H1 (cell line): ENCODE measurements around the gene PAXX. TPM values are rescaled to one million over a fixed set of nuclear protein-coding genes. Genes with fewer than 3 reads are reported as not detected.

Source experiments
- CTCF ChIA-PET: fragments of 300-600 bp; sonication (Branson Sonifier 250); formaldehyde crosslinking; loops from one replicate; lab custom pipeline; 2021; ENCODE audit not compliant: partially characterized antibody; lab: Charles Lee
- POLR2A ChIA-PET: fragments of 300-600 bp; sonication (Branson Sonifier 250); formaldehyde crosslinking; loops from one replicate; lab custom pipeline; 2021; ENCODE audit warnings: inconsistent platforms; ENCODE audit not compliant: partially characterized antibody; lab: Charles Lee
- DNase-seq, 2 experiments: peaks; one replicate each; pipeline versions ENCODE4 v3.0.0 to v3.0.0-alpha.2; 2010 to 2022; ENCODE audit warnings: low spot score in 2 of 2, low read depth in 1 of 2, mixed read lengths in 1 of 2
- FAIRE-seq: peaks from 2 replicates; lab custom pipeline; 2011; peaks lifted over from hg19 to GRCh38; lab: Jason Lieb, UNC
- H2AFZ ChIP-seq: 2 replicates; pipeline ENCODE4 v1.8.1; 2012; ENCODE audit warnings: low read length, inconsistent platforms
- H2AK5ac ChIP-seq: 2 replicates; pipeline ENCODE4 v1.6.1; 2013; ENCODE audit warnings: low read depth, low read length
- H2BK120ac ChIP-seq: replicated peaks from 2 replicates; pipeline ENCODE3; 2013; ENCODE audit warnings: low read depth, low read length, inconsistent platforms
- H2BK12ac ChIP-seq: 2 replicates; pipeline ENCODE4 v1.6.1; 2013; ENCODE audit warnings: low read depth, low read length
- H2BK15ac ChIP-seq: 2 replicates; pipeline ENCODE4 v1.6.1; 2013; ENCODE audit warnings: low read length
- H2BK20ac ChIP-seq: 2 replicates; pipeline ENCODE4 v1.6.1; 2013; ENCODE audit warnings: low read length
- H2BK5ac ChIP-seq: 2 replicates; pipeline ENCODE4 v1.6.1; 2013; ENCODE audit warnings: low read depth, low read length
- H3K14ac ChIP-seq: 2 replicates; pipeline ENCODE4 v1.6.1; 2013; ENCODE audit warnings: inconsistent platforms; ENCODE audit not compliant: insufficient read length
- H3K18ac ChIP-seq: 2 replicates; pipeline ENCODE4 v1.6.1; 2013; ENCODE audit warnings: low read length; ENCODE audit errors: extremely low read depth
- H3K23ac ChIP-seq: 2 replicates; pipeline ENCODE4 v1.6.1; 2013; ENCODE audit warnings: inconsistent platforms; ENCODE audit not compliant: insufficient read length
- H3K23me2 ChIP-seq: 2 replicates; pipeline ENCODE4 v1.6.1; 2013; ENCODE audit warnings: low read depth, low read length
- H3K27ac ChIP-seq: 2 replicates; pipeline ENCODE4 v1.6.1; 2011; ENCODE audit warnings: low read depth, low read length, inconsistent platforms
- H3K27me3 ChIP-seq, 4 experiments: replicated peaks in 1 of 4; 1 replicate in 1 of 4; 2 replicates in 3 of 4; pipeline versions ENCODE4 v1.6.1 to v1.8.1; 2011 to 2013; ENCODE audit warnings: low read length in 3 of 4, mild to moderate bottlenecking in 3 of 4, inconsistent platforms in 2 of 4, mixed read lengths in 2 of 4, moderate library complexity in 1 of 4; ENCODE audit not compliant: control insufficient read depth in 3 of 4, insufficient read depth in 3 of 4; ENCODE audit errors: extremely low read depth in 1 of 4
- H3K36me3 ChIP-seq, 4 experiments: 2 replicates each; pipeline versions ENCODE4 v1.6.1 to v1.8.1; 2011 to 2013; ENCODE audit warnings: mild to moderate bottlenecking in 4 of 4, low read length in 3 of 4, moderate library complexity in 2 of 4, control low read depth in 1 of 4, inconsistent platforms in 1 of 4; ENCODE audit not compliant: insufficient read depth in 4 of 4, control insufficient read depth in 2 of 4
- H3K4ac ChIP-seq: replicated peaks from 2 replicates; pipeline ENCODE3; 2013; ENCODE audit warnings: low read length, low read depth, mixed read lengths, inconsistent platforms; ENCODE audit not compliant: insufficient read length
- H3K4me1 ChIP-seq, 4 experiments: replicated peaks in 1 of 4; 1 replicate in 1 of 4; 2 replicates in 3 of 4; pipeline versions ENCODE4 v1.6.1 to v1.8.1; 2011 to 2013; ENCODE audit warnings: low read length in 3 of 4, inconsistent platforms in 2 of 4, mixed read lengths in 1 of 4; ENCODE audit not compliant: insufficient read depth in 4 of 4, control insufficient read depth in 3 of 4
- H3K4me2 ChIP-seq, 2 experiments: 2 replicates each; pipeline versions ENCODE4 v1.6.1 to v1.8.1; 2011 to 2013; ENCODE audit warnings: low read depth in 2 of 2, low read length in 2 of 2, control low read depth in 1 of 2, inconsistent platforms in 1 of 2, mild to moderate bottlenecking in 1 of 2; ENCODE audit not compliant: insufficient read depth in 1 of 2
- H3K4me3 ChIP-seq, 4 experiments: fragments of 200-600, 300-600 bp in 1 of 4; sonication (generic), shearing (Covaris generic), sonication (Bioruptor Twin) in 1 of 4; 2 replicates each; pipeline versions ENCODE4 v1.5.1 to v1.8.1; 2011 to 2016; ENCODE audit warnings: low read length in 4 of 4, low read depth in 3 of 4, control low read depth in 2 of 4, inconsistent platforms in 2 of 4, mild to moderate bottlenecking in 2 of 4, mixed read lengths in 1 of 4, moderate library complexity in 1 of 4; ENCODE audit not compliant: insufficient read depth in 2 of 4; ENCODE audit errors: extremely low read depth in 1 of 4
- H3K56ac ChIP-seq: replicated peaks from 2 replicates; pipeline ENCODE3; 2013; ENCODE audit warnings: low read depth, mild to moderate bottlenecking, mixed read lengths, low read length, inconsistent platforms; ENCODE audit not compliant: insufficient read length
- H3K79me1 ChIP-seq: 2 replicates; pipeline ENCODE4 v1.6.1; 2013; ENCODE audit warnings: low read depth, low read length, control low read depth
- H3K79me2 ChIP-seq, 2 experiments: 2 replicates each; pipeline versions ENCODE4 v1.6.1 to v1.8.1; 2012 to 2013; ENCODE audit warnings: low read length in 2 of 2, mild to moderate bottlenecking in 2 of 2, inconsistent platforms in 1 of 2; ENCODE audit not compliant: insufficient read depth in 2 of 2, control insufficient read depth in 1 of 2
- H3K9ac ChIP-seq, 4 experiments: replicated peaks in 1 of 4; 1 replicate in 1 of 4; 2 replicates in 3 of 4; pipeline versions ENCODE4 v1.6.1 to v1.8.1; 2011 to 2013; ENCODE audit warnings: low read depth in 3 of 4, low read length in 3 of 4, control low read depth in 2 of 4, mild to moderate bottlenecking in 2 of 4, moderate library complexity in 2 of 4, inconsistent platforms in 1 of 4; ENCODE audit errors: extremely low read depth in 1 of 4
- H3K9me3 ChIP-seq, 2 experiments: 2 replicates each; pipeline versions ENCODE4 v1.6.1 to v1.8.1; 2012 to 2013; ENCODE audit warnings: mild to moderate bottlenecking in 2 of 2, moderate library complexity in 2 of 2, control low read depth in 1 of 2, inconsistent platforms in 1 of 2, low read depth in 1 of 2, low read length in 1 of 2, mixed read lengths in 1 of 2; ENCODE audit not compliant: insufficient read depth in 2 of 2
- H4K20me1 ChIP-seq, 2 experiments: replicated peaks in 1 of 2; 2 replicates each; pipeline versions ENCODE3 to v1.8.1; 2011 to 2013; ENCODE audit warnings: inconsistent platforms in 2 of 2, low read length in 2 of 2, mild to moderate bottlenecking in 1 of 2; ENCODE audit not compliant: insufficient read depth in 2 of 2, control insufficient read depth in 1 of 2
- H4K5ac ChIP-seq: 2 replicates; pipeline ENCODE4 v1.6.1; 2013; ENCODE audit warnings: low read length, low read depth, mixed read lengths, inconsistent platforms; ENCODE audit not compliant: insufficient read length
- H4K8ac ChIP-seq: 2 replicates; pipeline ENCODE4 v1.8.0; 2013; ENCODE audit warnings: mild to moderate bottlenecking, moderate library complexity, low read length, inconsistent platforms; ENCODE audit not compliant: insufficient read depth; ENCODE audit errors: extremely low read depth
- H4K91ac ChIP-seq: replicated peaks from 2 replicates; pipeline ENCODE3; 2013; ENCODE audit warnings: low read length, mixed read lengths, inconsistent platforms; ENCODE audit not compliant: insufficient read length
- ASH2L ChIP-seq: fragments of 200-600, 300-600 bp; sonication (generic); IDR thresholded peaks from one replicate; pipeline ENCODE4 v1.7.1; 2017; ENCODE audit warnings: low read length
- BACH1 ChIP-seq: IDR thresholded peaks from 2 replicates; pipeline ENCODE4 v1.6.1; 2012; ENCODE audit warnings: low read length, improper control_type of control experiment
- BCL11A ChIP-seq, 2 experiments: IDR thresholded peaks; one replicate each; pipeline ENCODE4 v1.6.1; 2011; ENCODE audit warnings: low read depth in 2 of 2, low read length in 2 of 2, mild to moderate bottlenecking in 2 of 2
- BRCA1 ChIP-seq: IDR thresholded peaks from 2 replicates; pipeline ENCODE4 v1.6.1; 2012; ENCODE audit warnings: low read depth, low read length, improper control_type of control experiment
- CBX5 ChIP-seq: fragments of 300-800, 300-1000 bp; sonication (generic); IDR thresholded peaks from 2 replicates; pipeline ENCODE4 v1.7.1; 2016; ENCODE audit warnings: antibody characterized with exemption, low read length, low read depth
- HDAC6 ChIP-seq: IDR thresholded peaks from one replicate; pipeline ENCODE4 v1.7.1; 2012; ENCODE audit warnings: low read depth, mild to moderate bottlenecking, inconsistent platforms, low read length, moderate library complexity
- JUND ChIP-seq: IDR thresholded peaks from 2 replicates; pipeline ENCODE4 v1.6.1; 2011; ENCODE audit warnings: mild to moderate bottlenecking, improper control_type of control experiment, low read length
- KDM5A ChIP-seq: fragments of 200-600 bp; IDR thresholded peaks from 2 replicates; pipeline ENCODE4 v1.7.1; 2012; ENCODE audit warnings: mild to moderate bottlenecking, low read length, inconsistent platforms, mixed read lengths
- MAFK ChIP-seq: IDR thresholded peaks from 2 replicates; pipeline ENCODE4 v1.6.1; 2012; ENCODE audit warnings: low read depth, mild to moderate bottlenecking, improper control_type of control experiment, low read length
- POLR2AphosphoS5 ChIP-seq: IDR thresholded peaks from 2 replicates; pipeline ENCODE4 v1.6.1; 2011; ENCODE audit warnings: low read depth, low read length
- RBBP5 ChIP-seq: IDR thresholded peaks from 2 replicates; pipeline ENCODE4 v1.7.1; 2012; ENCODE audit warnings: low read depth, mild to moderate bottlenecking, inconsistent platforms, low read length, moderate library complexity, borderline replicate concordance
- RNF2 ChIP-seq: fragments of 200-900, 300-1000 bp; sonication (generic); IDR thresholded peaks from 2 replicates; pipeline ENCODE4 v1.7.1; 2016; ENCODE audit warnings: borderline replicate concordance, low read depth, mild to moderate bottlenecking, antibody characterized with exemption, low read length; ENCODE audit not compliant: poor library complexity, severe bottlenecking; ENCODE audit errors: missing control alignments
- TBP ChIP-seq: IDR thresholded peaks from 2 replicates; pipeline ENCODE4 v1.6.1; 2011; ENCODE audit warnings: low read depth, low read length, improper control_type of control experiment
- YY1 ChIP-seq: IDR thresholded peaks from 2 replicates; pipeline ENCODE4 v1.6.1; 2011; ENCODE audit warnings: low read depth, mild to moderate bottlenecking, low read length
- WGBS, 2 experiments: shearing (Covaris generic) in 1 of 2; methylation state at CpG; one replicate each; pipeline versions ENCODE4 v1.1.6 to v1.1.7; 2013 to 2015; ENCODE audit warnings: low lambda C conversion rate in 2 of 2, mixed read lengths in 2 of 2, inconsistent platforms in 1 of 2, low coverage in 1 of 2, missing lambda C conversion rate in 1 of 2; ENCODE audit not compliant: insufficient replicate concordance in 2 of 2, insufficient coverage in 1 of 2, insufficient read length in 1 of 2; ENCODE audit errors: extremely low coverage in 1 of 2, missing lambda C conversion rate in 1 of 2; 5-methylcytosine and 5-hydroxymethylcytosine counted together
- polyA plus RNA-seq, 7 experiments: library from polyadenylated mRNA; depleted of rRNA in 3 of 7; stranded (reverse) in 5 of 7; unstranded in 2 of 7; fragments of >200 nt in 5 of 7; fragments of 200-250 nt in 2 of 7; gene quantifications; 1 replicate in 5 of 7; 2 replicates in 1 of 7; 4 replicates in 1 of 7; pipeline versions ENCODE4 v1.2.1 to v1.2.3, GENCODE V29; 2011 to 2013; ENCODE audit warnings: missing spikeins in 2 of 7, mixed read lengths in 2 of 7
- total RNA-seq: library from RNA; stranded (reverse); fragmentation: NEBNext Ultra II Directional; extraction: Animal tissue kit (Norgen Biotek cat#: 25700); gene quantifications from 2 replicates; pipeline ENCODE4 v1.2.1, GENCODE V29; 2021

The PAXX gene
- total and polyA plus RNA-seq, 2 of the 8 experiments (the other 6 are each of a cell fraction or from before 2014, with no cell fraction given), result 43.4 to 45.9 TPM

GRCh38 chr9:136957901-136958300, 34.3 kb upstream of the PAXX start:
- no peak overlapping the region for H2AK5ac ChIP-seq
- H3K79me2 ChIP-seq, result no peaks in the 10 kb centered on the region
- DNase-seq, result no peak
- H4K8ac ChIP-seq, result no peak overlapping the region; the same call in 1 of the 2 replicates
- H3K9me3 ChIP-seq, result no peaks in the 10 kb centered on the region
- H3K27ac ChIP-seq, result no peak overlapping the region
- 86% methylated on average over 6 of the region's 6 CpGs; no CpG with 5 or more reads in 1 of the 2 experiments for WGBS, 2 experiments
- no peak overlapping the region for H3K9ac ChIP-seq
- no peak overlapping the region for H3K23ac ChIP-seq
- no peaks in the 10 kb centered on the region; the same call in 1 of the 2 replicates for H3K79me1 ChIP-seq
- no peak overlapping the region for H3K4me2 ChIP-seq
- H4K5ac ChIP-seq, result no peak overlapping the region
- H3K14ac ChIP-seq, result no peak overlapping the region
- POLR2A ChIA-PET, result interaction anchor here (0.6 kb wide), 1 partner anchor 196 kb away, joined by 3 read pairs; no protein-coding TSS in a partner anchor
- no peak overlapping the region for H4K91ac ChIP-seq
- H2BK5ac ChIP-seq, result no peak overlapping the region
- no peak overlapping the region for H3K56ac ChIP-seq
- peaks cover 12% of the 10 kb centered on the region; the same call in 1 of the 2 replicates for H3K23me2 ChIP-seq
- no peak overlapping the region for H2BK12ac ChIP-seq
- CTCF ChIA-PET, result interaction anchor here (5.1 to 5.6 kb wide), 2 partner anchors 10 to 17 kb away, joined by 31 to 32 read pairs; partner anchors contain the start of gene PTGDS
- no peak overlapping the region for H2BK15ac ChIP-seq
- H3K36me3 ChIP-seq, result no peaks in the 10 kb centered on the region
- no peak overlapping the region for H3K4me3 ChIP-seq
- H4K20me1 ChIP-seq, result peaks cover 0 to 6% of the 10 kb centered on the region in 2 experiments
- H2BK120ac ChIP-seq, result no peak overlapping the region
- no peaks in the 10 kb centered on the region for H3K27me3 ChIP-seq
- H2BK20ac ChIP-seq, result no peak overlapping the region
- H3K4me1 ChIP-seq, result peaks cover 0 to 2% (median 0%) of the 10 kb centered on the region in 4 experiments; a peak in 2 of 7 replicates
- H3K18ac ChIP-seq, result no peak overlapping the region
- no peak overlapping the region for H3K4ac ChIP-seq
- H2AFZ ChIP-seq, result no peak overlapping the region
- no peak for FAIRE-seq
- TF ChIP-seq BRCA1, result no peak
- TF ChIP-seq POLR2AphosphoS5, result no peak
- TF ChIP-seq MAFK, result no peak
- TF ChIP-seq RNF2, result no peak
- no peak for TF ChIP-seq BACH1
- TF ChIP-seq ASH2L, result no peak
- no peak for TF ChIP-seq YY1
- no peak for TF ChIP-seq TBP
- TF ChIP-seq RBBP5, result no peak
- TF ChIP-seq JUND, result no peak
- TF ChIP-seq HDAC6, result no peak
- no peak for TF ChIP-seq KDM5A
- TF ChIP-seq CBX5, result no peak
- no peak for TF ChIP-seq BCL11A (IDR thresholded peaks at IDR 0.05; ENCODE audit: low read depth in 2 of 2, low read length in 2 of 2)
